ENCODE measurements around the gene LRP1B.

The LRP1B gene

GRCh38 chr2:140851258-140851981, 1279.4 kb downstream of the LRP1B start:
- Mint-ChIP-seq H3K9me3 (peaks cover 7% of the 10 kb centered on the region), H3K4me3 (no peak overlapping the region), H3K36me3 (no peaks in the 10 kb centered on the region), H3K27me3 (no peaks in the 10 kb centered on the region), H3K4me1 (no peaks in the 10 kb centered on the region), H3K27ac (no peak overlapping the region)
- CTCF ChIA-PET = no interaction called here
- no peak for DNase-seq

- no peak overlapping the region for H3K27ac Mint-ChIP-seq
- no peaks in the 10 kb centered on the region for H3K27me3 Mint-ChIP-seq
These were observed 1287.6 kb downstream of the LRP1B start for GRCh38 chr2:140843186-140843585.

GRCh38 chr2:140842110-140842509, 1288.7 kb downstream of the LRP1B start:
- no peaks in the 10 kb centered on the region for H3K4me1 Mint-ChIP-seq
- peaks cover 9% of the 10 kb centered on the region for H3K9me3 Mint-ChIP-seq
- H3K4me3 Mint-ChIP-seq = no peak overlapping the region
- no peaks in the 10 kb centered on the region for H3K27me3 Mint-ChIP-seq
- CTCF ChIA-PET = no interaction called here
- H3K36me3 Mint-ChIP-seq = no peaks in the 10 kb centered on the region
- DNase-seq = no peak
- no peak overlapping the region for H3K27ac Mint-ChIP-seq

More at GRCh38 chr2:140843186-140843585, 1287.6 kb downstream of the LRP1B start:
- H3K9me3 Mint-ChIP-seq = peaks cover 9% of the 10 kb centered on the region
- no peaks in the 10 kb centered on the region for H3K4me1 Mint-ChIP-seq
- CTCF ChIA-PET = interaction anchor here (1.7 kb wide), 1 partner anchor 11 kb away, joined by 3 read pairs; no protein-coding TSS in a partner anchor
- DNase-seq = no peak
- H3K36me3 Mint-ChIP-seq = no peaks in the 10 kb centered on the region
- no peak overlapping the region for H3K4me3 Mint-ChIP-seq

GRCh38 chr2:140841141-140841540, 1289.7 kb downstream of the LRP1B start:
- no peak for DNase-seq
- no peak overlapping the region for H3K27ac Mint-ChIP-seq

GRCh38 chr2:140836826-140837225, 1294.0 kb downstream of the LRP1B start:
- no peaks in the 10 kb centered on the region for H3K27me3 Mint-ChIP-seq
- CTCF ChIA-PET = no interaction called here
- no peak for DNase-seq
- no peaks in the 10 kb centered on the region for H3K36me3 Mint-ChIP-seq
- no peak overlapping the region for H3K4me3 Mint-ChIP-seq
- H3K9me3 Mint-ChIP-seq = peaks cover 8% of the 10 kb centered on the region
- no peak overlapping the region for H3K27ac Mint-ChIP-seq
- no peaks in the 10 kb centered on the region for H3K4me1 Mint-ChIP-seq

More at GRCh38 chr2:140841141-140841540, 1289.7 kb downstream of the LRP1B start:
- CTCF ChIA-PET = no interaction called here
- Mint-ChIP-seq H3K9me3 (peaks cover 9% of the 10 kb centered on the region), H3K27me3 (no peaks in the 10 kb centered on the region), H3K4me3 (no peak overlapping the region), H3K4me1 (no peaks in the 10 kb centered on the region), H3K36me3 (no peaks in the 10 kb centered on the region)

- Mint-ChIP-seq H3K36me3 (no peaks in the 10 kb centered on the region), H3K27me3 (no peaks in the 10 kb centered on the region), H3K9me3 (peaks cover 10% of the 10 kb centered on the region), H3K27ac (no peak overlapping the region), H3K4me1 (no peaks in the 10 kb centered on the region), H3K4me3 (no peak overlapping the region)
- DNase-seq = no peak
- CTCF ChIA-PET = no interaction called here
These were observed 1295.7 kb downstream of the LRP1B start for GRCh38 chr2:140835079-140835478.

GRCh38 chr2:140814141-140814540, 1316.7 kb downstream of the LRP1B start:
- Mint-ChIP-seq H3K4me3 (no peak overlapping the region), H3K9me3 (peaks cover 5% of the 10 kb centered on the region), H3K4me1 (no peaks in the 10 kb centered on the region), H3K27ac (no peak overlapping the region), H3K27me3 (no peaks in the 10 kb centered on the region), H3K36me3 (no peaks in the 10 kb centered on the region)
- DNase-seq = no peak
- CTCF ChIA-PET = no interaction called here

- no peaks in the 10 kb centered on the region for H3K36me3 Mint-ChIP-seq
- no peaks in the 10 kb centered on the region for H3K27me3 Mint-ChIP-seq
- no peaks in the 10 kb centered on the region for H3K4me1 Mint-ChIP-seq
- H3K9me3 Mint-ChIP-seq = peaks cover 3% of the 10 kb centered on the region
- DNase-seq = no peak
- H3K4me3 Mint-ChIP-seq = no peak overlapping the region
- CTCF ChIA-PET = no interaction called here
- no peak overlapping the region for H3K27ac Mint-ChIP-seq
These were observed 1322.0 kb downstream of the LRP1B start for GRCh38 chr2:140808820-140809219.

- peaks cover 3% of the 10 kb centered on the region for H3K9me3 Mint-ChIP-seq
- H3K27ac Mint-ChIP-seq = no peak overlapping the region
- no peak overlapping the region for H3K4me3 Mint-ChIP-seq
- CTCF ChIA-PET = no interaction called here
- H3K4me1 Mint-ChIP-seq = no peaks in the 10 kb centered on the region
- DNase-seq = no peak
- H3K27me3 Mint-ChIP-seq = no peaks in the 10 kb centered on the region
- no peaks in the 10 kb centered on the region for H3K36me3 Mint-ChIP-seq
These were observed 1322.6 kb downstream of the LRP1B start for GRCh38 chr2:140808211-140808610.

GRCh38 chr2:140804700-140805260, 1326.0 kb downstream of the LRP1B start:
- peaks cover 7% of the 10 kb centered on the region for H3K9me3 Mint-ChIP-seq
- H3K27me3 Mint-ChIP-seq = no peaks in the 10 kb centered on the region
- H3K27ac Mint-ChIP-seq = no peak overlapping the region
- no peaks in the 10 kb centered on the region for H3K36me3 Mint-ChIP-seq
- no peaks in the 10 kb centered on the region for H3K4me1 Mint-ChIP-seq
- no peak overlapping the region for H3K4me3 Mint-ChIP-seq
- CTCF ChIA-PET = no interaction called here
- no peak for DNase-seq

- H3K27ac Mint-ChIP-seq = no peak overlapping the region
- peaks cover 12% of the 10 kb centered on the region for H3K9me3 Mint-ChIP-seq
- DNase-seq = no peak
- H3K36me3 Mint-ChIP-seq = no peaks in the 10 kb centered on the region
- H3K4me3 Mint-ChIP-seq = no peak overlapping the region
- CTCF ChIA-PET = no interaction called here
- H3K4me1 Mint-ChIP-seq = no peaks in the 10 kb centered on the region
- no peaks in the 10 kb centered on the region for H3K27me3 Mint-ChIP-seq
These were observed 1329.5 kb downstream of the LRP1B start for GRCh38 chr2:140801311-140801710.

- no peak for DNase-seq
- H3K36me3 Mint-ChIP-seq = no peaks in the 10 kb centered on the region
- H3K4me1 Mint-ChIP-seq = no peaks in the 10 kb centered on the region
- no peaks in the 10 kb centered on the region for H3K27me3 Mint-ChIP-seq
- no peak overlapping the region for H3K4me3 Mint-ChIP-seq
- CTCF ChIA-PET = no interaction called here
- peaks cover 12% of the 10 kb centered on the region for H3K9me3 Mint-ChIP-seq
- H3K27ac Mint-ChIP-seq = no peak overlapping the region
These were observed 1333.1 kb downstream of the LRP1B start for GRCh38 chr2:140797718-140798117.

- Mint-ChIP-seq H3K36me3 (no peaks in the 10 kb centered on the region), H3K9me3 (peaks cover 16% of the 10 kb centered on the region), H3K4me3 (no peak overlapping the region), H3K27me3 (no peaks in the 10 kb centered on the region), H3K27ac (no peak overlapping the region), H3K4me1 (no peaks in the 10 kb centered on the region)
- DNase-seq = no peak
- CTCF ChIA-PET = no interaction called here
These were observed 1339.0 kb downstream of the LRP1B start for GRCh38 chr2:140791802-140792201.

GRCh38 chr2:140786585-140786984, 1344.2 kb downstream of the LRP1B start:
- Mint-ChIP-seq H3K36me3 (no peaks in the 10 kb centered on the region), H3K27ac (no peak overlapping the region), H3K4me3 (no peak overlapping the region), H3K27me3 (no peaks in the 10 kb centered on the region), H3K4me1 (no peaks in the 10 kb centered on the region), H3K9me3 (peaks cover 13% of the 10 kb centered on the region)
- no peak for DNase-seq
- CTCF ChIA-PET = no interaction called here

- no peaks in the 10 kb centered on the region for H3K36me3 Mint-ChIP-seq
These were observed 1355.4 kb downstream of the LRP1B start for GRCh38 chr2:140775411-140775810.

More at GRCh38 chr2:140775411-140775810, 1355.4 kb downstream of the LRP1B start:
- Mint-ChIP-seq H3K27ac (no peak overlapping the region), H3K27me3 (no peaks in the 10 kb centered on the region), H3K9me3 (no peaks in the 10 kb centered on the region), H3K4me3 (no peak overlapping the region), H3K4me1 (no peaks in the 10 kb centered on the region)
- DNase-seq = no peak
- CTCF ChIA-PET = no interaction called here

Data from activated naive CD4-positive, alpha-beta T cell treated with anti-CD3 and anti-CD28 coated beads, Interleukin-2, amount 10 ng/mL, durations not matched to agents 7 days and 5 days (primary cell).